Progenitor cell of endocrine pancreas (in vitro differentiated cells): ENCODE results near the gene NDST1. TPM values are rescaled to one million over a fixed set of nuclear protein-coding genes. Genes with fewer than 3 reads are reported as not detected.

Source experiments
- DNase-seq: peaks from one replicate; pipeline ENCODE4 v3.0.0; 2021; ENCODE audit warnings: low spot score; ENCODE audit not compliant: unreplicated experiment
- H3K27ac Mint-ChIP-seq: 2 replicates; pipeline ENCODE4 v1.8.0; 2021; ENCODE audit warnings: mild to moderate bottlenecking, moderate library complexity, mixed read lengths
- H3K27me3 Mint-ChIP-seq: 2 replicates; pipeline ENCODE4 v1.8.0; 2021; ENCODE audit warnings: mixed read lengths
- H3K36me3 Mint-ChIP-seq: 2 replicates; pipeline ENCODE4 v1.8.0; 2022; ENCODE audit warnings: mixed read lengths; ENCODE audit not compliant: insufficient read depth
- H3K4me1 Mint-ChIP-seq: 2 replicates; pipeline ENCODE4 v1.8.0; 2021; ENCODE audit warnings: low read depth, mixed read lengths
- H3K4me3 Mint-ChIP-seq: 2 replicates; pipeline ENCODE4 v1.8.0; 2021; ENCODE audit warnings: low read depth, mild to moderate bottlenecking, moderate library complexity, mixed read lengths
- H3K9me3 Mint-ChIP-seq: 2 replicates; pipeline ENCODE4 v1.8.0; 2021; ENCODE audit warnings: low read depth, mixed read lengths
- total RNA-seq: library from RNA; stranded (reverse); gene quantifications from 2 replicates; pipeline ENCODE4 v1.2.1, GENCODE V29; 2021
- TF ChIP-seq, protein P1 (sequence below): fragments of 200-600 bp; sonication (generic); IDR thresholded peaks from one replicate; pipeline ENCODE4 v1.5.0; 2021; ENCODE audit warnings: antibody characterized with exemption, mild to moderate bottlenecking; ENCODE audit not compliant: unreplicated experiment

NDST1 gene
- total RNA-seq, 1 donor from 2014 or later, result 169 TPM

DNA sequence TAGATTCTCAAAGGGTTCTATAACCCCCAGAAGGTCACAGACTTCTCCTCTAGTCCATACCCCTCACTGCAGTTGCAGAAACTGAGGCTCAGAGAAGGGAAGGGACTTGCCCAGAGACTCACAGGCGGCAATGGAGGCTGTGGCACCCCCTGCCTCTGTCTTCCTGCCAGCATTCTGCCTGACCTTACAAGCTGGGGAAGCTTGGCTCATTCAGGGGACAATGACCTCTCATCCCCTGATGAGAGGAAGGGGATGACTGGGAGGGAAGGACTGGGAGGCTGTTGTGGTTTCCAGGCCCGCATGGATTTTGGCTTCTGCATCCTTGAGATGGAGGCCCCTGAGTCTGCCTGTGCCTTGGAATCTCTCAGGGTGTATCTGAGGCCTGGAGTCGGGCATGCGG lies 897 bp downstream of the NDST1 start:
- Mint-ChIP-seq H3K27me3 (no peaks in the 10 kb centered on the region), H3K36me3 (no peaks in the 10 kb centered on the region), H3K9me3 (no peaks in the 10 kb centered on the region), H3K4me3 (no peak overlapping the region), H3K27ac (peak overlapping the region; percentile 96), H3K4me1 (peaks cover 46% of the 10 kb centered on the region)
- DNase-seq, result no peak
- TF ChIP-seq, protein P1, sequence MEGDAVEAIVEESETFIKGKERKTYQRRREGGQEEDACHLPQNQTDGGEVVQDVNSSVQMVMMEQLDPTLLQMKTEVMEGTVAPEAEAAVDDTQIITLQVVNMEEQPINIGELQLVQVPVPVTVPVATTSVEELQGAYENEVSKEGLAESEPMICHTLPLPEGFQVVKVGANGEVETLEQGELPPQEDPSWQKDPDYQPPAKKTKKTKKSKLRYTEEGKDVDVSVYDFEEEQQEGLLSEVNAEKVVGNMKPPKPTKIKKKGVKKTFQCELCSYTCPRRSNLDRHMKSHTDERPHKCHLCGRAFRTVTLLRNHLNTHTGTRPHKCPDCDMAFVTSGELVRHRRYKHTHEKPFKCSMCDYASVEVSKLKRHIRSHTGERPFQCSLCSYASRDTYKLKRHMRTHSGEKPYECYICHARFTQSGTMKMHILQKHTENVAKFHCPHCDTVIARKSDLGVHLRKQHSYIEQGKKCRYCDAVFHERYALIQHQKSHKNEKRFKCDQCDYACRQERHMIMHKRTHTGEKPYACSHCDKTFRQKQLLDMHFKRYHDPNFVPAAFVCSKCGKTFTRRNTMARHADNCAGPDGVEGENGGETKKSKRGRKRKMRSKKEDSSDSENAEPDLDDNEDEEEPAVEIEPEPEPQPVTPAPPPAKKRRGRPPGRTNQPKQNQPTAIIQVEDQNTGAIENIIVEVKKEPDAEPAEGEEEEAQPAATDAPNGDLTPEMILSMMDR, result no peak

DNA sequence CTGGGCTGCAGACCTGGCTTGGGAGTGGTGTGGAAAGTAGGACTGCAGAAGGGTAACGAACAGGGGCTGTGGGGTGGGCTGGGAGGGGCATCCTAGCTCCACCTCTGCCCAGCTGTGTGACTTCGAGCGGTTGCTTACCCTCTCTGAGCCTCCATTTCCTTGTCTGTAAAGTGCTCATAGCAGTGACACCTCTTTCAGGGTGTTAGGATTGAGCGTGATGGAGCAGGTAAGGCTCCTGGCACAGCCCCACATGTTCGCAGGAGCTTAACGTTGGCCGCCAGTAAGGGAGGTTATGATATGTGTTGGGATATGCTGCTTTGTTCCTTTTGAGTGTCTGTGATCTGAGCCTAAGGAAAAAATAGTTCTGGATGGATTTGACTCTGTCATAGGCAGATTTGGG lies 2.1 kb downstream of the NDST1 start:
- H3K4me1 Mint-ChIP-seq, result peaks cover 46% of the 10 kb centered on the region

GRCh38 chr5:150510460-150511263 lies 2.7 kb downstream of the NDST1 start:
- peak overlapping the region; percentile 17 for H3K4me3 Mint-ChIP-seq
- H3K4me1 Mint-ChIP-seq, result peaks cover 49% of the 10 kb centered on the region
- TF ChIP-seq, protein P1, result no peak
- peak overlapping the region; percentile 96 for H3K27ac Mint-ChIP-seq
- no peaks in the 10 kb centered on the region for H3K9me3 Mint-ChIP-seq
- H3K36me3 Mint-ChIP-seq, result peaks cover 1% of the 10 kb centered on the region
- no peak for DNase-seq
- H3K27me3 Mint-ChIP-seq, result no peaks in the 10 kb centered on the region

More for the DNA sequence above, 2.1 kb downstream of the NDST1 start:
- Mint-ChIP-seq H3K4me3 (peak overlapping the region; percentile 8), H3K27me3 (no peaks in the 10 kb centered on the region), H3K27ac (peak overlapping the region; percentile 96), H3K36me3 (peaks cover 1% of the 10 kb centered on the region), H3K9me3 (no peaks in the 10 kb centered on the region)
- TF ChIP-seq, protein P1, result no peak
- DNase-seq, result no peak

GRCh38 chr5:150511578-150512367 lies 3.8 kb downstream of the NDST1 start:
- TF ChIP-seq, protein P1, result no peak
- Mint-ChIP-seq H3K27me3 (no peaks in the 10 kb centered on the region), H3K4me3 (no peak overlapping the region), H3K9me3 (no peaks in the 10 kb centered on the region), H3K27ac (peak overlapping the region; percentile 96), H3K4me1 (peaks cover 52% of the 10 kb centered on the region), H3K36me3 (peaks cover 1% of the 10 kb centered on the region)
- DNase-seq, result no peak

DNA sequence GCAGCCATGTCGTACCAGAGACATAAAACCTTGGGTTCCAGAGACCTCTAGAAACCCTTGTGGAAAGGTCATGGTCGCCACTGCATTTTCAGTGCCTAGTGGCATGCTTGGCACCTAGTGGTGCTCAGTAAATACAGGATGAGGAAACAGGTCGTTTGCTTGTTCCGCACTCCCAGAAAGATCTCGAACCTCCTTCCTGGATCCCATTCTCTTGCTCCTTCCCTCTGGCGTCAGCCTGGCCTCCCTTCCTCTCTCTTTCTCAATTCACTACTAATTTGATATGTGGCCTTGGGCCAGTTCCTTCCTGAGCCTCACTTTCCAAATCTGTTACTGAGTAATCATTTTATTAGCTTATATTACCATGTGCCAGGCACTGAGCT lies 4.4 kb downstream of the NDST1 start:
- TF ChIP-seq, protein P1, result no peak
- Mint-ChIP-seq H3K9me3 (no peaks in the 10 kb centered on the region), H3K4me3 (no peak overlapping the region), H3K36me3 (peaks cover 1% of the 10 kb centered on the region), H3K27ac (peak overlapping the region; percentile 13), H3K4me1 (peaks cover 54% of the 10 kb centered on the region), H3K27me3 (no peaks in the 10 kb centered on the region)
- no peak for DNase-seq
